Hepatic stellate cell (primary cell): Measurements from ENCODE around the gene CMTM1.
A peak's percentile ranks its signal among the peaks of the same experiment; 100 is the strongest.
"Not testable (repeated sequence)": the region's sequence is repeated elsewhere in the genome, so short reads cannot be mapped to it uniquely, and the experiment has no call there.

Experiments used
- DNase-seq: peaks from one replicate; pipeline ENCODE4 v3.0.0; 2011; ENCODE audit warnings: low spot score

The CMTM1 gene

DNA sequence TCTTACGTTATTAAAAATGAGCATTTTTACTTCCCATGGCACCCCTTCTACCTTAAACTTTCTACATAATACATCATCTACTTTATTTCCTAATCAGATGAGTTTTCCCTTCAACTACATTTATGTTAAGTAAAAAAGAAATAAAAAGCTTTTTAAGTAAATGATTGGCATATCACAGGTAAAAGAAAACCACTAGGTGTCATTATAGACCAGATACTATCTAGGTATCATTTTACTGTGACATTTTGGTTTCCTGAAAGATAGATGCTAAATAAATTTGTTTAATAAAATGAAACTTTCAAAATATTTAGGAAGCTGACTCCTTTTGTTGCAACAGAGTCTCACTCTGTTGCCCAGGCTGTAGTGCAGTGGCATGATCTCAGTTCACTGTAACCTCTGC is 3.8 kb upstream of the CMTM1 start:
- no peak for DNase-seq

DNA sequence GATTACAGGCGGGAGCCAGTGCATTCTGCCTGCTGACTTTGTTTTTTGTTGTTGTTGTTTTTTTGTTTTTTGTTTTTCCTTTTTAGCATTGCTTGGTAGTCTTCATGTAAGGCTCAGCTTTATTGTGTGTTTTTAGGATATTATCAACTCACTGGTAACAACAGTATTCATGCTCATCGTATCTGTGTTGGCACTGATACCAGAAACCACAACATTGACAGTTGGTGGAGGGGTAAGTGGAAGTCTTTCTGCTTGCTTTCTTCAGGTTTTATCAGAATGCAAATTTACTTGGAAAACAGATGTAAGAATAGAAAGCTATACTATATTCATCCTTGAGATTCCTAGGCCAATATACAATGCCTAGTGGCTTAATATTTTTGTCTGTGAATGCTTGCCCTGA is 3.3 kb upstream of the CMTM1 start:
- no peak for DNase-seq

DNA sequence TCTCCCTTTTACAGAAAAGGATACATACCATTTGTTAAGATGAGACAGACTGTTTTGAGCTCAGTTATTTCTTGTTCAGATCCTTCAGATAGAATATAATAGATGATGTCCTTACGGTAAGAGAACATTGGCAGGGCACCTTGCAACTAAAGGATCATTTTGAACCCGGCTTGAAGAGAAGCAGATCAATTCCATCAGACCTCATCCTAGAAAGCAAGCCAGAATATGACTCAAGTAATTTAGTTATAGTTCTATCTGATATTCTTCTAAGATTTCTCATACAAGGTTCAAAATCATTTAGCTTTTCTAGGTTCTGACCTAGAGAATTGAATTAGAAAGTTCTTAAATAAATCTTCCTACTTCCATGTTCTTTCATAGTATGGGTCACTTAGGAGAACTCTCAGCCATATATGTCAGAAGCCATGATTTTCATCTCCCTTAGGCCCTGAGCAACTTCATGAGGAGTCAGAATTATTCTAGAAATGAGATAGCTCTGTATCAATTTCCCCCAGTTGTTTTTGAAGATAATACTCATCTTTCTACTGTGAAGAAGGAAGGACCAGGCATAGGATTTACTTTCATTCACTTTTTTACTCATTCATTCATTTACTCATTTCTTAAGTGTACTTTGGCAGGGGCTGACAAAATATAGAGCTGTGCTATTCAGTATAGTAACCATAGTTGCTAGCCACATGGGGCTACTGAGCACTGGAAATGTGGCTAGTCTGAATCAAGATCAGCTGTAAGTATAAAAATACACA is 2.5 kb upstream of the CMTM1 start:
- no peak for DNase-seq

DNA sequence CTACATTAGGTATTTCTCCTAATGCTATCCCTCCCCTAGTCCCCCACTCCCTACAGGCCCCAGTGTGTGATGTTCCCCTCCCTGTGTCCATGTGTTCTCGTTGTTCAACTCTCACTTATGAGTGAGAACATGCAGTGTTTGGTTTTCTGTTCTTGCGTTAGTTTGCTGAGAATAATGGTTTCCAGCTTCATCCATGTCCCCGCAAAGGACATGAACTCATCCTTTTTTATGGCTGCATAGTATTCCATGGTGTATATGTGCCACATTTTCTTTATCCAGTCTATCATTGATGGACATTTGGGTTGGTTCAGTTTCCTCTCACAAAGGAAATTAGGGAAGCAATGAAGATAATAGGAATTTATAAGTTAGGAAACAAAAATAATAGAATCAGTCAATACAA is 1.0 kb downstream of the CMTM1 start:
- not testable (repeated sequence) for DNase-seq

DNA sequence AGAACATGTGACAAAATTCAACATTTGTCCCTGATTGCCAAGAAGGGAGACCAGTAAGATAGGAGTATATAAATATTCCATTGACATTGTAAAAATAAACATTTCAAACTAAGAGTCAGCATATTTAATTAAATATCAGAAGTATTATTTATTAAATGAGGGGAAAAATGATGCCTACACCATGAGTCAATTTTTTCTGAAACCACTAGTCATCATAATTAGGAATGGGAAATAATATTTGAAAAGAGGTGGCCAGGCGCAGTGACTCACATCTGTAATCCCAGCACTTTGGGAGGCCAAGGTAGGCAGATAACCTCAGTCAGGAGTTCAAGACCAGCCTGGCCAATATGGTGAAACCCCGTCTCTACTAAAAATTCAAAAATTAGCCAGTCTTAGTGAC is 2.1 kb downstream of the CMTM1 start:
- no peak for DNase-seq

DNA sequence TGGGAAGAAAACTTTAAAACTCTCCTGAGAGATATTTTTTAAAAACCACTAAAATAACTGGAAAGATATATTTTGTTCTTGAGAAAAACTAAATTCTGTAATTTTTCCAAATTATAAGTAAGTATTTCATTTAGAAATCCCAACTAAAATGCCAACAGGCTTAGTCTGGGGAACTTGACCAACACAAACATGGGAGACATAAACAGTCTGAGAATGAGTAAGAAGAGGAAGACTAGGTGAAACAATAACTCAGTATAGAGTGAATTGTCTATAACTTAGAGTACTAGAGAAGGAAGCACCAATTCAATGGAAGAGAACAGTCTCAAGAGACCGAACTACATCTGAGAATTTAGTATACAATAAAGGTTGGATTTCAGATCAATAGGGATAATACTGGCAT is 2.9 kb downstream of the CMTM1 start:
- no peak for DNase-seq

DNA sequence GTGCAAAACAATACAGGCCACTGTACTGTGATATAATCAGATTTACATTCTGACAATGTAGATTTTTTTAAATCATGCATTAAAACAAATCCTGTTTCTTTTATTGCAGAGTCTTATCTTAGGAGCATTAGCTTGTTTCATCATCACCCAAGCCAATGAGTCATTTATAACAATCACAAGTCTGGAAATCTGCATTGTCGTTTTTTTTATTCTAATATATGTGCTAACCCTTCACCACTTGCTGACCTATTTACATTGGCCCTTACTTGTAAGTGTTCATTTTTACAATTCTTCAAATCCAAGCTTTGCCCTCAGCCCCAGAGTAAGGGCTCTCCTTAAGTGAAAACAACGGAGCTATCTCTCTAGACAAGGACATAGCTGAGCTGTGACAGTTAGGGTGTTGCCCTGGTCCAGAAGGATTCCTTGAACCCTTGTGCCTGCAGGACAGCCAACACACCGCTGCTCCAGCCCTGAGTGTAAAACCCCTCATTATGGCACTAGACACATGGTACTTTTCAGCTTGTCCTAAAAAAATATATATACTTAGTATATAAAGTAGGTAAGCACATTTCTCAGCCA is 3.7 kb downstream of the CMTM1 start:
- peak; percentile 63 for DNase-seq

DNA sequence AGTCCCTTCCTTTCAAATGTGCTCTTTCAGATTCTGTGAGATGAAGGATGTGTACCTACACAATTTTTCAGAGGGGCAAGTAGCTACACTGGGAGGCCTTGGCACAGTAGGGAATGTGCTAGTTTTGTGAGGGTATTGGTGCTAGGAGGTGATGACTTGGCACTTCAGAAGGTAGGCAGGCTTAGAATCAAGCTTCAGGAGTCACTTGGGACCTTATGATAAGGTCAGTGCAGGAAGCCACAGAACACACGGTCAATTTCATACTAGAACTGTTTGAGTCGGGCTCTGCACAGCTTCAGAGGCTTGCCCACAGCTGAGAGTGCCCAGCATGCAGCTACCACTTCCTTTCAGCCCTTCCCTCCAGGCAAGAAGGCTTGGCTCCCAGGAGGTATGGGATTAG is 6.1 kb downstream of the CMTM1 start:
- DNase-seq = no peak

DNA sequence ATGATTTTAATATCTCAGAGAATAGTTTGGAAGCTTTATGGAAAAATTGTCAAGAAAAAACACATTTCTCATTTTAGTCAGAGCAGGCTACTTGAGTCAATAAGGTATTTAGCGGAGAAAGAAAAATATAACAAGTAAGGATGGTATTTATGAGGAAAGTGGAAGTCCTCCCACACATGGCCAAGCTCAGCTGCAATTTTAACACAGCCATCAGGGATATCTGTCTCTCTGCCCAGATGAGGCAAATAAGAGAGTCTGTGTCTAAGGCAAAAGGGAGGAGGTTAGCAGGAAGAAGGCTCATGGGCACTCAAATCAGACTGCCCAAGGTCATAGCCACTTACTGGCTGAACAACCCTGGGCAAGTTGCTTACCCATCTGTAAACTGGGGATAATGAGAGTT is 7.8 kb downstream of the CMTM1 start:
- DNase-seq = no peak

DNA sequence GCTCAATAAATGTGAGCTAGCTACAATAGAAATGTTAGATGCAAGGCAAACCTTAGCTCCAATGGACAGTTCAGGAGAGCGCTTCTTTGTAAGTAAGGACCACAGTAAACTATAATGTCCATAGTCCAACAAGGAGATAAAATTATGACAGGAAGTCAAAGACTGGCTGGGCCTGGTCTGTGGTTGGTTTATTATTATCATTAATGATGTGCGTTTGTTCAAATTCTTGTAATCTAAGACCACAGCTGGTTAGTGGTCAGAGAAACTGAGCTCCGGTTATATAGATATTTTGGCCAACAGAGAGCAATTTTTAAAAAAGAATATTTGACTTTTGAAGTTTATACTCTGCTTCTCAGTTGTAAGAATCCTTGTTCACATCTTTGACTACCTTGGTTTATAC is 8.3 kb downstream of the CMTM1 start:
- DNase-seq = no peak

DNA sequence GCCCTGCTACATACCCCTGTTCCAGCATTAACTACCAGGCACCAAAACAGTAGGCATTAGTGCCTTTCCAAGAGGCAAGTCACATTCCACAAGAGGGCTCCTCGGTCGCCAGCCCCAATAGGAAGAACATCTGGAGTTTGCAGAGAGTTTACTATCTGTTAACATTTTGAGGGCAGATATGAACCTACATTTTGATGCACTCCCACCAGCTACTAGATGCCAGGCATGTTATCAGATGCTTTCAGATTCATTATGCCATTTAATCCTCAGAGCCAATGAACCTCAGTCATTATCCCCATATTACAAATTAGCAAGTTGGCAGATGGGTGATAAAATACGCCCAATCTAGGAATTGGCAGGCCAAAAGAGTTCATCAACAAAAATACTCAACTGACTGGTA is 8.8 kb downstream of the CMTM1 start:
- no peak for DNase-seq

DNA sequence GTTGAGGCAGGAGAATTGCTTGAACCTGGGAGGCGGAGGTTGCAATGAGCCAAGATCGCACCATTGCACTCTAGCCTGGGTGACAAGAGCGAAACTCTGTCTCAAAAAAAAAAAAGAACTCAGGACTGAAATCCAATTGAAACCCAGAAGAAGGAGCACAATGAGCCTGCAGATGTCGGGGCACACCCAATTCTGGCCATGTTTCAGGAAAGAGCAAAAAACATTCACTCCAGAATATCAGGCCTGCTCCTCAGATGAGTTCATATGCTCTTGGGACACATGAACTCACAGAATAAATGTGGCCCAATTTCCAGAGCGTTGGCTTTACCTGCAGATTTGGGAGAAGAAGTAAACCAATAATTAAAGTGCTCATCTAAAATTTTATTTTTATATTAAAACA is 10.1 kb downstream of the CMTM1 start:
- no peak for DNase-seq

DNA sequence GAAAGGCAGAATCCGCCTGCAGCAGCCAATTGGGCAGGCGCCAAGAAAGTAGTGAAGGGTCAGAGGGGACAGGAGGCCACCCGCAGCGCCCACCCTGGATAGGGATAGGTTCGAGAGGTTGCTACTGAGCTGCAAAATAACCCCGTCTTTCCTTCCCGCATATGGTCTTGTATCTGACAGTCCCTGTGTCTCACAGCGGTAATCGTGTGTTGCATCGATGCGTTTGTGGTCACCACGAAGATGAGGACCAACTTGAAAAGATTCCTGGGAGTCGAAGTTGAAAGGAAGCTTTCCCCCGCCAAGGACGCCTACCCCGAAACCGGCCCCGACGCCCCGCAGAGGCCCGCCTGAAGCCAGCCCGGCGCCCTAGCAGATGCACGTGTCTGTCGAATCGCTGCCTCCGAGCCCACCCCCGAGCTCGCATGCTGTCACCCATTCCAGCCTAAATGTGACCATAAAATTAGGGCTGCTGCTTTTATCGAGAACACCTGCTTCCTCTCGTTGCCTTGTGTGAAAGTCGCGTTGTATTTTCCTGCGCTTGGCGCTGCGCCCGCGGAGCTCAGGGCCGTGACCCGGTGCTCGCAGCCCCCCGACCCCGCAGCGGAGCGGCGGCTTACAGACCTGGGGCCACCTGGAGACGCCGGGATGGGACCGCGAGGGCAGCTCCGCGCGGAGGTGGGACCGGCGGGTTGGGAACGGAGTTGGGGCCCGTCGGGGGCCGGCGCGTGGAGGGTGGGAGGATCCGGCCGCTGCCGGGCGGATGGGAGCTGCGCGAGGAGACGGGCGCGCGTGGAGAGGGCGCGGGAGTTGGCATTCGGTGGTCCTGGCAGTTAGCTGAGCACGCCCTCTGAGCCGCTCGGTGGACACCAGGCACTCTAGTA is 12.7 kb downstream of the CMTM1 start, which contains the start of gene CMTM2:
TSS of gene CMTM2 (plus strand) at position 813 of the 881 bp plus-strand sequence. CDS start 145 bp downstream, outside the sequence.
- no peak for DNase-seq

DNA sequence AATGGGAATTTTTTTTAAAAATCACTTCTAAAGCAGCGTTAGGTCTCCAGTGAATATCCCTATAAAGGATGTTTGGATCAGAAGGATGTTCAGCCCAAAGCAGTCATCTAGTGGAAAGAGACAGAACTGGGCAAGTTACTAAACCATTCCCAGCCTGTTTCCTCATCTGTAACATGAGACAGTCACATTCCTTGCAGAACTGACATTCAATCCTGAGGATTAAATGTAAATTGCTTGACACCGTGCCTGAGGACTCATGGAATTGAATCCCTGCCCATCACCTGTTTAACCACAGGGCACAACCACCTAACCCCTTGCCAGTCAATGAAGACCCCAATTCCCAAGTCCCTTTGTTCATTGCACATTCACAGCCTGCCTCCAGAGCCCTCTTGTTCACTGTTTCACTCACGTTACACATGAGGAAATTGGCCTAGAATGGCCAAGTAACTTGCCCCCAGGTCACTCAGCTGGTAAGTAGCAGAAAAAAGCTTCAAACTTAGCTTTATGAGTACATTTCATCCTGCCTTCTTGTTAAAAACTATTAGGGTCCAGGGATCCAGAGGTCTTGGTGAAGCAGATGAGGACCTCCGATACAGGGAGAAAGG is 14.5 kb downstream of the CMTM1 start:
- peak; percentile 73 for DNase-seq

DNA sequence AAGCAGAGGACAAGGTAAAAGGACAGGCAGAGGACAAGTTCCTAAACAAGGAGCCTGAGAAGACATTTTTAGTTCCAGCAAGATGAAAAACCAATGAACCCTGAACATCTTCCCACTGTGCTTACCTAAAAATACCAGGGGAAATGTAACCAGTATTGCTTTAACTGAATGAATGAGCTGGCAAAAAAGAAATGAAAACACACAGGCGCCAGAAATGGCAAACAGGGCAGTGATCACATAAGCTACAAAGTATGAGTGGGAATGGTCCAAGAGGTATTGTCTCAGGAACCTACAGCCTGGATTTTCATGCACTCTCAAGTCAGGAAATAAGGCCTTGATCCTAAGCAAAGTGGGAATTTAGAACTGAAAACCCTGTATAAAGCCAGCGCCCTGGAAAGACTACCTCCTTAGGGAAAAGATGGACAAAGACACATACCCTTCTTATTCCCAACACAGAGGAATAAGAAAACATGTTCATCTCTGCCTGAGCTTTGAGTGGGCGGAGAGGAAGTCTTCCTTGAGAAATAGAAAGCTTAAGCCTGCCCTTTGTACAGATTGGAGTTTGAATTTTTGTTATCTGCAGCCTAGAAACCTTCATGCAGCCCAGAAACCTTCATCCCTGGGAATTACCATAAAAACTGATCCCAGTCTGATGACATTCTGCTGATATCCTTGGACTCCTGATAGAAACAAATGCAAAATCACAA is 15.2 kb downstream of the CMTM1 start:
- DNase-seq = peak; percentile 18

DNA sequence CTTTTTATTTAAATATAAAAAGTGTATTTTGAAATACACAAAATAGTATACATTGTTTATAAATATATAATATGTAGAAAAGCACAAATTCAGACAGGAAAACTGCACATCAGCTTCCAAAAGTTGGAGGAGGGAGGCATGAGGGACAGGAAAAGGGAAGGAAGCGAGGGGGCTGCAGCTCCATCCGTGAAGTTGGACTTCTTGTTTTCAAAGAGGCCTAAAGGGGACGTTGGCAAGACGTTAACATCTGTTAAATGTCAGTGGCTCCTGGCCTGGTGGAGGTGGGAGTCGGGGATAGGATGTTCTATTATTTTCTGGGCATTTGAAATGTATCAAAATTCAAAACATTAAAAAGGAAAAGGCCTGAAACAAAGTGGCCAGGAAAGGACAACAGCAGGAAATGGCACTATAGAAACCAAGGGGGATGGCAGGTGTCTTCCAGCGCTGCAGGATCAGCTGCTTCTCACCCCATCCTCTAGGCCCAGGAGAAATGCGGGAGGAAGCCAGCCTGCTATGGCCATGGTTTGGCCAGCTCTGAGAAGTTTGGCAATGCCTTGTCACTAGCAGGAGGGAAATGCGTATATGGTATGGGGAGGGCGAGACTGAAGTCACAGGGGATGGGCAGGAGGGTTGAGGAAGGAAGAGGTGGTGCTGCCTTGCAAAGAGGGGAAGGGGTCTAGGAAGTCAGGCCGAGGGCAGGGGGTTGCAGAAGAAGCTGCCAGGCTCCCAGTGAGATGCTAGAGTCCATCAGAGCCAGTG is 19.4 kb downstream of the CMTM1 start:
- no peak for DNase-seq

DNA sequence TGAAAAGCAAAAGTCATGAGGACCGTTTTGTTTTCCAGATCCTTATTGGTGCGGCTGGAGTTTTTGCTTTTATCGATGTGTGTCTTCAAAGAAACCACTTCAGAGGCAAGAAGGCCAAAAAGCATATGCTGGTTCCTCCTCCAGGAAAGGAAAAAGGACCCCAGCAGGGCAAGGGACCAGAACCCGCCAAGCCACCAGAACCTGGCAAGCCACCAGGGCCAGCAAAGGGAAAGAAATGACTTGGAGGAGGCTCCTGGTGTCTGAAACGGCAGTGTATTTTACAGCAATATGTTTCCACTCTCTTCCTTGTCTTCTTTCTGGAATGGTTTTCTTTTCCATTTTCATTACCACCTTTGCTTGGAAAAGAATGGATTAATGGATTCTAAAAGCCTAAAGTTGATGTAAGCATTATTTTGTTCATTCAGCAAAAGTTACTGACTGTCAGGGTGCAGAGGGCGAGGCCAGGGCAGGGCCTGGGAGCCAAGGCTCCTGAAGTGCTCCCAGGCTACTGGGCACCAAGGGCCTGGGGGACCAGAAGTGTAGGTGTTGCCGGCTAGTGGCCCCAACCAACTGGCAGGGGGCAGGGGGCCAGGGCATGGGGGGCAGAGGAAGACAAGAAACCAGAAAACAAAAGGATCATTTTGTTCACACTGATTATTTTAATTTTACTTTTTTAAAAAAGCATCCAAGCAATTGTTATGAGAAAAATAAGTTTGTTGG is 21.8 kb downstream of the CMTM1 start:
- DNase-seq = no peak

DNA sequence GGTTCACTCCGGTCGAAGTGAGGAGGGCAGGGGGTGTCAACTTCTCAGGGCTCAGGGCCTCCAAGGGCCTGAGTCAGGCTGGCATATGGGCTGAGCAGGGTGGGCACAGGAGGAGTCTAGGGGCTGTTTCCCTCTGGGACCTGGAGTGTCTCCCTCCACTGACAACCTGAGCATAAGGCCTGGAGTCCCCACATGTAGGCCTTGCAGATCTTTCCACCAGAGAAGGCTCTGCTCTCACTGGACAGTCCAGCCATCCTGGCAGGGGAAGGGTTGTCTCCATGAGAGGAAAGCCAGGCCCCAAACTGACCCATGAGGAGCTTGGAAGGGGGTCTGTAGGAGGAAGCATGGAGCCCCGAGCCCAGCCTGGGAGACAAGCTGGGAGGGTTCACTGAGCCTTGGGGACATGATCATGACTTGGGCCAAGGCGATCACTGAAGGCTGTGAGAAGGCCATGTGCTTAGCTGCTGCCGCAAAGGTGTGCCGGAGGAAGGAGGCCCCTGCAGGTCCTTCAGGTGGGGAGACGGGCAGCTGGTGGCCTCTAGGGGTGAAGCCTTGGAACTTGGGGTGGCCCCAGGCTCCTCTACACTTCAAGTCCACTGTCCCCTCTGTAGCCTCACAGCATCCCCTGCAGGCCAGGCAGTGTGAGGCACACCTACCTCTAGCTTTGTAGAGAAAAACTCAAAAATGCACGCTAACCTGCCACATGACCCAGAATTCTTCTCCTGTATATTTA is 22.9 kb downstream of the CMTM1 start:
- peak; percentile 13 for DNase-seq

DNA sequence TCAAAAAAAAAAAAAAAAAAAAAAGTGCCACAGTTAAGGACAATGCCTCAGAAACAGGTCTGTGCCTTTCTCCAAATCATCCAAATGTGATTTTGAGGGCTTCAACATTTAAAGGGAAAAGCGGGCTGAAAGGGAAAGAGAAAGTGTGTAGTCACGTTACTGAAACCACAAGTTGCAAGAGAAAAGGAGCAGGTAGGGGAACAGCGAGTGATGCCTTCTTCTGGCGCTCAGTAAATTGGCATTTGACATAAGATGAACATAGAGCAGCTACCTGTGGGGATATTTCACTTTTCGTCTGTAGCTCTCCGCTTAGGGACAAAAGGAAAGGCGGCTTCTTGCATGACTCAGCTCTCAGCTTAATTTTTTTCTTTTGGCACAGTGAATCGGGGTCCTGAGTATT is 24.1 kb downstream of the CMTM1 start:
- no peak for DNase-seq

DNA sequence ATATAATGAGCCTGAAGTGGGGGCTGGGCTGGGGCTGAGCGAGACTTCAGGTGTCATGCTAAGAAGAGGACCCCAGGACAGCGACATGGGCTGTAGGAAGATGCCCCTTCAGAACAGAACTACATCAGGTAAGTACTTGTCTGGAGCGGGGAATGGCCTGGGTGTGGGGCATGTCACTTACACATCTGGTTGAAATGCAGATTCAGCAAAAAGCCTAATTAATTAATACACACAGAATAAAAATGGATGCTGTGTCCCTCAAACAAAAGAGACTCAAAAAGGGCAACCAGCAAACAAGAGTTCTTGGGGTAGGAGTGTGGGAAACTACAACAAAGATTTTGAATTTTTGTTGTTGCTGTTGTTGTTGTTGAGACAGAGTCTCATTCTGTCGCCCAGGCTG is 24.8 kb downstream of the CMTM1 start:
- no peak for DNase-seq
